22Rv1 (cell line): ENCODE measurements around the gene NEK11.

Experiments
- ZFX ChIP-seq: fragments of 450-650 bp; IDR thresholded peaks from 2 replicates; pipeline ENCODE4 v1.6.1; 2017; ENCODE audit warnings: antibody characterized with exemption, borderline replicate concordance
- TF ChIP-seq, protein P1 (sequence below): fragments of 450-650 bp; IDR thresholded peaks from 2 replicates; pipeline ENCODE4 v1.5.1; 2017; ENCODE audit warnings: mild to moderate bottlenecking

DNA sequence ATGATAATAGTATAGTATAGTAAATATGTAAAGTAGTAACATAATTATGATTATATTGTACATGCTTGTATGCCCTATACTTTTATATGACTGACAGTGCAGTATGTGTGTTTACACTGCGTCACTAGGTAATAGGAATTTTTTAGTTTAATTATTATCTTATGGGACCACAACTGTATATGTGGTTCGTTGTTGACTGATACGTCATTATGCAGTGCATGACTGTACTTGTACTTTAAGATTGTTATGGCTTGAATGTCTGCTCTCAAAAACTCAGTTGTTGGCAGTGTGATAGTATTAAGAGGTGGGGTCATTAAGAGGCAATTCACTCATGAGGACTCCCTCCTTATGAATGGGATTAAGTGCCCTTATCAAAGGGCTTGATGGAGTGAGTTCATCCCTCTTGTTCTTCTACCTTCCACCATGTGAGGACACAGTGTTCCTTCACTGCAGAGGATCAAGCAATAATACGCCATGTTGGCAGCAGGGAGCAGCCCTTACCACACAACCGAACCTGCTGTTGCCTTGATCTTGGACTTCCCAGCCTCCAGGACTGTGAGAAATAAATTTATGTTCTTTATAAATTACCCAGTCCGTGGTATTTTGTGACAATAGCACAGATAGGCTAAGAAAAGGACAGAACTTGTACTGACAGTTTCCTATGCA is 152.2 kb downstream of the NEK11 start:
- TF ChIP-seq, protein P1, sequence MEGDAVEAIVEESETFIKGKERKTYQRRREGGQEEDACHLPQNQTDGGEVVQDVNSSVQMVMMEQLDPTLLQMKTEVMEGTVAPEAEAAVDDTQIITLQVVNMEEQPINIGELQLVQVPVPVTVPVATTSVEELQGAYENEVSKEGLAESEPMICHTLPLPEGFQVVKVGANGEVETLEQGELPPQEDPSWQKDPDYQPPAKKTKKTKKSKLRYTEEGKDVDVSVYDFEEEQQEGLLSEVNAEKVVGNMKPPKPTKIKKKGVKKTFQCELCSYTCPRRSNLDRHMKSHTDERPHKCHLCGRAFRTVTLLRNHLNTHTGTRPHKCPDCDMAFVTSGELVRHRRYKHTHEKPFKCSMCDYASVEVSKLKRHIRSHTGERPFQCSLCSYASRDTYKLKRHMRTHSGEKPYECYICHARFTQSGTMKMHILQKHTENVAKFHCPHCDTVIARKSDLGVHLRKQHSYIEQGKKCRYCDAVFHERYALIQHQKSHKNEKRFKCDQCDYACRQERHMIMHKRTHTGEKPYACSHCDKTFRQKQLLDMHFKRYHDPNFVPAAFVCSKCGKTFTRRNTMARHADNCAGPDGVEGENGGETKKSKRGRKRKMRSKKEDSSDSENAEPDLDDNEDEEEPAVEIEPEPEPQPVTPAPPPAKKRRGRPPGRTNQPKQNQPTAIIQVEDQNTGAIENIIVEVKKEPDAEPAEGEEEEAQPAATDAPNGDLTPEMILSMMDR, result no peak
- no peak for TF ChIP-seq ZFX
